K562 (cell line): Measurements from ENCODE around the gene PARD6A. TPM values are rescaled to one million over a fixed set of nuclear protein-coding genes. Genes with fewer than 3 reads are reported as not detected.

ENCODE experiments used
- ARNT ChIP-seq, 2 experiments: fragments of 450-650 bp; IDR thresholded peaks; 2 replicates each; pipeline ENCODE4 v1.6.1; 2016; ENCODE audit warnings: mild to moderate bottlenecking in 1 of 2
- CEBPG ChIP-seq, 3 experiments: fragments of 200-800 bp in 1 of 3; sonication (Bioruptor generic) in 1 of 3; sonication (generic) in 1 of 3; formaldehyde crosslinking in 1 of 3; IDR thresholded peaks in 2 of 3; conservative IDR thresholded peaks in 1 of 3; 2 replicates each; pipeline versions ENCODE4 v1.6.1 to v1.8.0; 2016 to 2022; ENCODE audit warnings: missing compliant biosample characterization in 2 of 3, missing genetic modification characterization in 2 of 3, mild to moderate bottlenecking in 1 of 3, missing genetic modification reagents in 1 of 3
- CHD2 ChIP-seq: IDR thresholded peaks from 2 replicates; pipeline ENCODE4 v1.6.1; 2011; ENCODE audit warnings: low read depth, low read length
- DIDO1 ChIP-seq: fragments of 450-650 bp; IDR thresholded peaks from 2 replicates; pipeline ENCODE4 v1.6.1; 2016; ENCODE audit warnings: low read depth, missing biosample characterization, missing genetic modification characterization
- MECOM ChIP-seq: fragments of 250-450 bp; sonication (Bioruptor Pico); IDR thresholded peaks from 2 replicates; pipeline ENCODE4 v1.8.0; 2022; ENCODE audit warnings: inconsistent platforms
- MEIS2 ChIP-seq: fragments of 450-650 bp; IDR thresholded peaks from 2 replicates; pipeline ENCODE4 v1.6.1; 2014; ENCODE audit warnings: mild to moderate bottlenecking; ENCODE audit not compliant: partially characterized antibody
- PHF21A ChIP-seq: fragments of 450-650 bp; IDR thresholded peaks from 2 replicates; pipeline ENCODE4 v1.6.1; 2017; ENCODE audit warnings: low read depth, borderline replicate concordance
- PRPF4 ChIP-seq: fragments of 200-400 bp; formaldehyde crosslinking; IDR thresholded peaks from one replicate; pipeline ENCODE4 v1.6.1; 2017; ENCODE audit warnings: low read length, low read depth, mild to moderate bottlenecking; ENCODE audit not compliant: insufficient read depth, poor library complexity, severe bottlenecking
- SAFB2 ChIP-seq: fragments of 200-400 bp; formaldehyde crosslinking; IDR thresholded peaks from 2 replicates; pipeline ENCODE4 v1.6.1; 2018; ENCODE audit warnings: borderline replicate concordance, low read length, low read depth, moderate library complexity; ENCODE audit not compliant: severe bottlenecking
- SIN3A ChIP-seq, 2 experiments: fragments of 150-350 bp in 1 of 2; IDR thresholded peaks; 2 replicates each; pipeline ENCODE4 v1.6.1; 2011 to 2016; ENCODE audit warnings: borderline replicate concordance in 2 of 2, low read depth in 2 of 2, low read length in 2 of 2, mild to moderate bottlenecking in 2 of 2, moderate library complexity in 2 of 2; ENCODE audit not compliant: control insufficient read depth in 1 of 2
- STAT5A ChIP-seq: IDR thresholded peaks from 2 replicates; pipeline ENCODE4 v1.6.1; 2012; ENCODE audit warnings: low read length, inconsistent platforms, borderline replicate concordance
- TEAD1 ChIP-seq, 2 experiments: fragments of 450-650 bp in 1 of 2; sonication (generic) in 1 of 2; formaldehyde crosslinking; IDR thresholded peaks; 2 replicates each; pipeline versions ENCODE4 v1.4.0 to v1.8.0; 2020 to 2022; ENCODE audit warnings: mild to moderate bottlenecking in 2 of 2, missing genetic modification reagents in 1 of 2
- TEAD2 ChIP-seq: fragments of 450-650 bp; IDR thresholded peaks from 2 replicates; pipeline ENCODE4 v1.6.1; 2016; ENCODE audit warnings: missing genetic modification characterization, control low read depth, missing compliant biosample characterization
- TGIF2 ChIP-seq: sonication (generic); formaldehyde crosslinking; IDR thresholded peaks from 2 replicates; pipeline ENCODE4 v1.8.1; 2022; ENCODE audit warnings: mild to moderate bottlenecking, missing genetic modification reagents, moderate library complexity
- ZKSCAN1 ChIP-seq: fragments of 150-350 bp; IDR thresholded peaks from 2 replicates; pipeline ENCODE4 v1.6.1; 2016; ENCODE audit warnings: low read depth, low read length
- ZNF224 ChIP-seq: sonication (generic); formaldehyde crosslinking; IDR thresholded peaks from 2 replicates; pipeline ENCODE4 v1.8.0; 2022; ENCODE audit warnings: mild to moderate bottlenecking, missing genetic modification reagents
- ZNF232 ChIP-seq: sonication (generic); formaldehyde crosslinking; IDR thresholded peaks from 2 replicates; pipeline ENCODE4 v1.8.0; 2022; ENCODE audit warnings: mild to moderate bottlenecking, missing genetic modification reagents
- ZNF584 ChIP-seq: fragments of 200-800 bp; sonication (Bioruptor generic); IDR thresholded peaks from 2 replicates; pipeline ENCODE4 v1.6.1; 2016; ENCODE audit warnings: low read depth, mild to moderate bottlenecking, missing genetic modification characterization, missing compliant biosample characterization
- ZNF644 ChIP-seq: fragments of 200-800 bp; sonication (Bioruptor generic); IDR thresholded peaks from 2 replicates; pipeline ENCODE4 v1.6.1; 2016; ENCODE audit warnings: low read depth, missing genetic modification characterization, missing compliant biosample characterization
- polyA plus RNA-seq, 8 experiments: library from polyadenylated mRNA; depleted of rRNA in 4 of 8; stranded (reverse) in 5 of 8; unstranded in 3 of 8; fragments of >200 nt; fragmentation: Nextera tagmentation in 2 of 8; fragmentation: Illumina TruSeq in 1 of 8; extraction: Ambion mirVana in 2 of 8; extraction: Trizol in 1 of 8; gene quantifications; 2 replicates each; pipeline versions ENCODE4 v1.2.1 to v1.2.3, GENCODE V29; 2011 to 2014; ENCODE audit warnings: inconsistent platforms in 1 of 8, missing spikeins in 1 of 8
- total RNA-seq, 7 experiments: library from RNA; depleted of rRNA in 6 of 7; stranded (reverse); fragments of >200 nt in 6 of 7; fragmentation: Illumina TruSeq in 2 of 7; extraction: Trizol in 2 of 7; gene quantifications; 2 replicates each; pipeline versions ENCODE4 v1.2.1 to v1.2.3, GENCODE V29; 2011 to 2021; ENCODE audit warnings: low replicate concordance in 1 of 7
- TF ChIP-seq, protein P1 (sequence below): fragments of 450-650 bp; IDR thresholded peaks from 2 replicates; pipeline ENCODE4 v1.6.1; 2016; ENCODE audit warnings: low read depth, mild to moderate bottlenecking, moderate library complexity
- TF ChIP-seq, protein P2 (sequence below): sonication (generic); formaldehyde crosslinking; IDR thresholded peaks from 2 replicates; pipeline ENCODE4 v1.9.0; 2022; ENCODE audit warnings: mild to moderate bottlenecking, missing genetic modification reagents
- TF ChIP-seq, protein P3 (sequence below): sonication (generic); formaldehyde crosslinking; IDR thresholded peaks from 2 replicates; pipeline ENCODE4 v1.8.1; 2023; ENCODE audit warnings: missing genetic modification reagents, mild to moderate bottlenecking, borderline replicate concordance

PARD6A gene
- total and polyA plus RNA-seq, 9 of the 15 experiments (the other 6 are each of a cell fraction or from before 2014, with no cell fraction given), result 0.04 to 2.0 (median 0.44) TPM

DNA sequence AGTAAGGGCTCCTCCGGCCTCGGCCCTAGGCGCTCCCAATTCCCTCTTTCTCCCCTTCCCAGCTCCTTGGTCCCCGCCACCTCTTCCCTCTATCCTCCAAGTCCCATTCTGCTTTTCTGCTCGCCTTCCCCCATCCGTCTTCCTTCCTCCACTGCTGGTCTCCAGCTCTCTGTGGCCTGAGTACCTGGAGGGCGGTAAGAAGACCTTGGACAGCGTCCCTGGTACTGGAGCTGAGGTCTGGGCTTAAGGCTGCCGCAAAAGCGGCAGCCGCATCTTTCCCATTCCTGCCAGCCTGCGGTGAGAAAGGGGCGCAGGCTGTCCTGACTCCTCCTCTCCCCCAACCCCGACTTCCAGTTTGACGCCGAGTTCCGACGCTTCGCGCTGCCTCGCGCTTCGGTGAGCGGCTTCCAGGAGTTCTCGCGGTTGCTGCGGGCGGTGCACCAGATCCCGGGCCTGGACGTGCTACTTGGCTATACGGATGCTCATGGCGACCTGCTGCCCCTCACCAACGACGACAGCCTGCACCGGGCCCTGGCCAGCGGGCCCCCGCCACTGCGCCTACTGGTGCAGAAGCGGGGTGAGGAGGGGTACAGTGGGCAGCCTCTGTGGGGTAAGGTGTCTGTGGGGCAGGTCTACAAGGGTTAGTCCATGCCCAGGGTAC is 471 bp downstream of the PARD6A start (continued):
- TF ChIP-seq, protein P1, sequence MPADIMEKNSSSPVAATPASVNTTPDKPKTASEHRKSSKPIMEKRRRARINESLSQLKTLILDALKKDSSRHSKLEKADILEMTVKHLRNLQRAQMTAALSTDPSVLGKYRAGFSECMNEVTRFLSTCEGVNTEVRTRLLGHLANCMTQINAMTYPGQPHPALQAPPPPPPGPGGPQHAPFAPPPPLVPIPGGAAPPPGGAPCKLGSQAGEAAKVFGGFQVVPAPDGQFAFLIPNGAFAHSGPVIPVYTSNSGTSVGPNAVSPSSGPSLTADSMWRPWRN, result no peak
- no peak for TF ChIP-seq ZNF232 (CRISPR knock-in tag)
- 0 out of 4 replicates have a peak, but pooled peaks of 1 of the 2 experiments have one; percentile 63 for TF ChIP-seq TEAD1 (CRISPR knock-in tag; IDR thresholded peaks at IDR 0.05)
- TF ChIP-seq CHD2, result no peak
- TF ChIP-seq ZNF584 (CRISPR knock-in tag), result no peak
- TF ChIP-seq, protein P2, sequence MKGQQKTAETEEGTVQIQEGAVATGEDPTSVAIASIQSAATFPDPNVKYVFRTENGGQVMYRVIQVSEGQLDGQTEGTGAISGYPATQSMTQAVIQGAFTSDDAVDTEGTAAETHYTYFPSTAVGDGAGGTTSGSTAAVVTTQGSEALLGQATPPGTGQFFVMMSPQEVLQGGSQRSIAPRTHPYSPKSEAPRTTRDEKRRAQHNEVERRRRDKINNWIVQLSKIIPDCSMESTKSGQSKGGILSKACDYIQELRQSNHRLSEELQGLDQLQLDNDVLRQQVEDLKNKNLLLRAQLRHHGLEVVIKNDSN (CRISPR knock-in tag), result peak; percentile 20; the same call in 1 of the 2 replicates
- TF ChIP-seq MECOM (CRISPR knock-in tag), result no peak
- no peak for TF ChIP-seq TGIF2
- no peak for TF ChIP-seq ARNT (IDR thresholded peaks at IDR 0.05)
- no peak for TF ChIP-seq ZNF224 (CRISPR knock-in tag)
- no peak for TF ChIP-seq STAT5A
- no peak for TF ChIP-seq SIN3A (IDR thresholded peaks at IDR 0.05; ENCODE audit: borderline replicate concordance in 2 of 2, control insufficient read depth in 1 of 2, low read depth in 2 of 2, low read length in 2 of 2)
- TF ChIP-seq PRPF4, result no peak
- TF ChIP-seq, protein P3, sequence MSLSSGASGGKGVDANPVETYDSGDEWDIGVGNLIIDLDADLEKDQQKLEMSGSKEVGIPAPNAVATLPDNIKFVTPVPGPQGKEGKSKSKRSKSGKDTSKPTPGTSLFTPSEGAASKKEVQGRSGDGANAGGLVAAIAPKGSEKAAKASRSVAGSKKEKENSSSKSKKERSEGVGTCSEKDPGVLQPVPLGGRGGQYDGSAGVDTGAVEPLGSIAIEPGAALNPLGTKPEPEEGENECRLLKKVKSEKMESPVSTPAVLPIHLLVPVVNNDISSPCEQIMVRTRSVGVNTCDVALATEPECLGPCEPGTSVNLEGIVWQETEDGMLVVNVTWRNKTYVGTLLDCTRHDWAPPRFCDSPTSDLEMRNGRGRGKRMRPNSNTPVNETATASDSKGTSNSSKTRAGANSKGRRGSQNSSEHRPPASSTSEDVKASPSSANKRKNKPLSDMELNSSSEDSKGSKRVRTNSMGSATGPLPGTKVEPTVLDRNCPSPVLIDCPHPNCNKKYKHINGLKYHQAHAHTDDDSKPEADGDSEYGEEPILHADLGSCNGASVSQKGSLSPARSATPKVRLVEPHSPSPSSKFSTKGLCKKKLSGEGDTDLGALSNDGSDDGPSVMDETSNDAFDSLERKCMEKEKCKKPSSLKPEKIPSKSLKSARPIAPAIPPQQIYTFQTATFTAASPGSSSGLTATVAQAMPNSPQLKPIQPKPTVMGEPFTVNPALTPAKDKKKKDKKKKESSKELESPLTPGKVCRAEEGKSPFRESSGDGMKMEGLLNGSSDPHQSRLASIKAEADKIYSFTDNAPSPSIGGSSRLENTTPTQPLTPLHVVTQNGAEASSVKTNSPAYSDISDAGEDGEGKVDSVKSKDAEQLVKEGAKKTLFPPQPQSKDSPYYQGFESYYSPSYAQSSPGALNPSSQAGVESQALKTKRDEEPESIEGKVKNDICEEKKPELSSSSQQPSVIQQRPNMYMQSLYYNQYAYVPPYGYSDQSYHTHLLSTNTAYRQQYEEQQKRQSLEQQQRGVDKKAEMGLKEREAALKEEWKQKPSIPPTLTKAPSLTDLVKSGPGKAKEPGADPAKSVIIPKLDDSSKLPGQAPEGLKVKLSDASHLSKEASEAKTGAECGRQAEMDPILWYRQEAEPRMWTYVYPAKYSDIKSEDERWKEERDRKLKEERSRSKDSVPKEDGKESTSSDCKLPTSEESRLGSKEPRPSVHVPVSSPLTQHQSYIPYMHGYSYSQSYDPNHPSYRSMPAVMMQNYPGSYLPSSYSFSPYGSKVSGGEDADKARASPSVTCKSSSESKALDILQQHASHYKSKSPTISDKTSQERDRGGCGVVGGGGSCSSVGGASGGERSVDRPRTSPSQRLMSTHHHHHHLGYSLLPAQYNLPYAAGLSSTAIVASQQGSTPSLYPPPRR (CRISPR knock-in tag), result no peak
- TF ChIP-seq MEIS2, result no peak
- no peak for TF ChIP-seq PHF21A
- TF ChIP-seq DIDO1 (tag), result no peak
- TF ChIP-seq ZKSCAN1, result no peak
- TF ChIP-seq ZNF644 (tag), result no peak
- no peak for TF ChIP-seq CEBPG (CRISPR knock-in tag; IDR thresholded peaks at IDR 0.05)
- TF ChIP-seq CEBPG (tag; conservative IDR thresholded peaks at IDR 0.05 in 1 of 2, IDR thresholded peaks at IDR 0.05 in 1 of 2), result no peak
- TF ChIP-seq SAFB2, result no peak
- no peak for TF ChIP-seq TEAD2 (tag)
